NB4 (cell line): ENCODE results near the gene BARX2.

Experiments
- CTCF ChIP-seq: IDR thresholded peaks from one replicate; pipeline ENCODE4 v1.5.1; 2012; ENCODE audit warnings: low read depth, low read length
- MYC ChIP-seq: IDR thresholded peaks from 2 replicates; pipeline ENCODE4 v1.6.1; 2011; ENCODE audit warnings: low read depth, low read length
- POLR2A ChIP-seq: IDR thresholded peaks from 2 replicates; pipeline ENCODE4 v1.6.1; 2011; ENCODE audit warnings: mild to moderate bottlenecking; ENCODE audit not compliant: insufficient read length; ENCODE audit errors: extremely low read depth

- no peak for TF ChIP-seq POLR2A
- no peak for TF ChIP-seq CTCF
- no peak for TF ChIP-seq MYC
These were observed 7.9 kb downstream of the BARX2 start for GRCh38 chr11:129383502-129383901.
